HG03039 (cell line): ENCODE data around the gene THY1.
"Not testable (repeated sequence)": the region's sequence is repeated elsewhere in the genome, so short reads cannot be mapped to it uniquely, and the experiment has no call there.

Experiments used
- ATAC-seq: cut with Tn5 transposase; IDR thresholded peaks from one replicate; pipeline ENCODE4 v1.9.1; 2021; ENCODE audit warnings: mild to moderate bottlenecking, moderate library complexity; ENCODE audit not compliant: unreplicated experiment

The THY1 gene

DNA sequence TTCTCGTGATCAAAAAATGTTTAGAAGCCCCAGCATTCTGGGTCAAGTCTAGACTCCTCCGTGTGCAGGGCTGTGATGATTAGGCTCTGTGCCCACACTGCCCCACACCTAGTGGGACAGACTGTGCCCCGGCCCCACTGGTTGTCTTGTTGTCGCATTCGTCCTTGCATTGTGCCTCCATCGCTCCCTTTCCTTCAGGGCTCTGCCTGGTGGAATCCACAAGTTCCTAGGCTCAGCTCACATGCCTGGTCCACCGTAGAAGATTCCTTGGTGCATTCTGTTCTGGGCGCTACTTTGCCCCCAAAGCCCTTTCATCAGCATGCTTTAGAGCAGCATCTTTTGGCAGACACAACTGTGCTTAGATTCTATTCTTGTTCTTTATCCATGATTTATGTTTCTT is 23.5 kb upstream of the THY1 start:
- ATAC-seq = no peak

DNA sequence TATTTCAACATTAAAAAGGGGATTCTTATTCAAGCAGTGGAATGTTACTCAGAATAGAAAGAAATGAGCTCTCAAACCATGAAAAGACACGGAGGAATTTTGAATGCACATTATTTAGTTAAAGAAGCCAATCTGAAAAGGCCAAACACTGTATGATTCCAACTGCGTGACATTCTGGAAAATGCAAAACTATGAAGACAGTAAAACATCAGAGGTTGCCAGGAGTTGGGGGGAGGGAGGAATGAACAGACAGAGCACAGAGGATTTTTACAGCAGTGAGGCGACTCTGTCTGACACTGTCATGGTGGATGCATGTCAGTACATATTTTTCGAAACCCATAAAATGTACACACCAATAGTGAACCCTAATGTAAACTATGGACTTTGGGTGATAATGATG is 22.9 kb upstream of the THY1 start:
- ATAC-seq = no peak

DNA sequence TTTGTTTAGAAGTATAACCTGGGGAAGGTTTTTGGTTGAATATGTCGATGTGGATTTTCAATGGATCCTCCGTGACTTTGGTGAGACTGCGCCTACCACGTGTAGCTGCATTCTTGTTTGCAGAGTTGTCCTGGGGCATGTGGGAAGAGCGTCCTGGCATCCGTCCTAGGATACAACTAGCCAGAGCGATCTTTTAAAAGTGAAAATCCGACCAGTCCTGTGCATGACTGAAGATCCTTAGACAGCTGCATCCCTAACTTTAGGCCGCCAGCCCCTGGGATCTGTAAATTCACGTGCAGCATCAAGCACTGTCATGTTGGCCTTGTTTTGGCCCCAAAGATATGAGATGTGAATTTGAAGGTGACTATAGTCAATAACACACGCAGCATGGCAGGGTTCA is 22.4 kb upstream of the THY1 start:
- ATAC-seq = no peak

DNA sequence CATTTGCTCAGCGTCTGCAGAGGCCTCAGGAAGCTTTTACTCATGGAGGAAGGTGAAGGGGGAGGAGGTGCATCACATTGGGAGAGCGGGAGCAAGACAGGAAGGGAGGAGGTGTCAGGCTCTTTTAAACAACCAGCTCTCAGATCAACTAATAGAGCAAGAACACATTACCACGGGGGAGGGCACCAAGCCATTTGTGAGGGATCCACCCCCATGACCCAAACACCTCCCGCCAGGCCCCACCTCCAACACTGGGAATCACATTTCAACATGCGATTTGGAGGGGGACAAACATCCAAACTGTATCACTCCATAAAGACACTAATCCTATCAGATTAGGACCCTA is 18.9 kb upstream of the THY1 start:
- no peak for ATAC-seq

DNA sequence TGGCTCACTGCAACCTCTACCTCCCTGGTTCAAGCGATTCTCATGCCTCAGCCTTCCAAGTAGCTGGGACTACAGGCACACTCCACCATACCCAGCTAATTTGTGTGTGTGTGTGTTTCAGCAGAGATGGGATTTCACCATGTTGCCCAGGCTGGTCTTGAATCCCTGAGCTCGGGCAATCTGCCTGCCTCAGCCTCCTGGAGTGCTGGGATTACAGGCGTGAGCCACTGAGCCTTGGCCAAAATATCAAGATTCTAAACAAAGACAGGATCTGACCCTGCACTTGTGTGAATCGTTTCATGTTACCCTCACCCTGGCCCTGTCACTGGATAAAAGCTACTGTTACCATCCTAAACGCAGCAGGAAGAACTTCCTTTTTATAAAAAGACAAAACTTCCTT is 15.6 kb upstream of the THY1 start:
- ATAC-seq = no peak

DNA sequence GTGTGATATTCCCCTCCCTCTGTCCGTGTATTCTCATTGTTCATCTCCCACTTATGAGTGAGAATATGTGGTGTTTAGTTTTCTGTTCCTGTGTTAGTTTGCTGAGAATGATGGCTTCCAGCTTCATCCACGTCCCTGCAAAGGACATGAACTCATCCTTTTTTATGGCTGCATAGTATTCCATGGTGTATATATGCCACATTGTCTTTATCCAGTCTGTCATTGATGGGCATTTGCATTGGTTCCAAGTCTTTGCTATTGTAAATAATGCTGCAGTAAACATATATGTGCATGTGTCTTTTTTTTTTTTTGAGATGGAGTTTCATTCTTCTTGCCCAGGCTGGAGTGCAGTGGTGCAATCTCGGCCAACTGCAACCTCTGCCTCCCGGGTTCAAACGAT is 14.5 kb upstream of the THY1 start:
- not testable (repeated sequence) for ATAC-seq

DNA sequence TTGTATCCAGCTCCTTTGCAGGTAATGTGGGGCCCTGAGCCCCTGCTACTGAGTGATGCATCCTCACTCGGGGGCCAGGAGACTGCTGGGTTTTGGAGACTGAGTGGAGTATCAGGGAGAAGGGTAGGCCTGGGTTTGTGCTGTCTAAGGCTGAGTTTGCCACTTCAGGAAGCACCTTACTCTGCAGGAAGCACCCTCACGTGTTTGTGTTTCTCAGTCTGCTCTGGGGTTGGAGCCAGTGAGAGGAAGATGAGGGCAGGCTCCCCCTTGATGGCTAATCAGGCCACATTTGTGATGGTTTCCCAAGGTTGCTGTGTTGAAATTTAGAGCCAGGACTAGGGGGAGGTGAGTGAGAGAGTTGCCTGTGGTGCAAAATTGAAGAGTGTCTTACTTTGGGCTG is 13.7 kb upstream of the THY1 start:
- ATAC-seq = no peak

DNA sequence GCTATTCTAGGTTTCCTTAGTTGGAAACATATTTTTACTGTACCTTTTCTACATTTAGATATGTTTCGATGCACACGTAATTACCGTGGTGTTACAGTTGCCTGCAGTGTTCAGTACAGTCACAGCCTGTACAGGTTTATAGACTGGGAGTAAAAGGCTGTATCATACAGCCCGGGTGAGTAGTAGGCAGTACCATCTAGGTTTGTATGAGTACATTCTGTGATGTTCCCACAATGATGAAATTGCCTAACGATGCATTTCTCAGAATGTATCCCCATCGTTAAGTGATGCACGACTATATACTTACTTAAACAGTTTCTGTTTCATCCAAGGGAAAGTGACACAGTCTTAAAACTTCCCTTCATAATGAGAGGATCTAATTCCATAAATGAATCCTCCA is 13.1 kb upstream of the THY1 start:
- ATAC-seq = no peak

DNA sequence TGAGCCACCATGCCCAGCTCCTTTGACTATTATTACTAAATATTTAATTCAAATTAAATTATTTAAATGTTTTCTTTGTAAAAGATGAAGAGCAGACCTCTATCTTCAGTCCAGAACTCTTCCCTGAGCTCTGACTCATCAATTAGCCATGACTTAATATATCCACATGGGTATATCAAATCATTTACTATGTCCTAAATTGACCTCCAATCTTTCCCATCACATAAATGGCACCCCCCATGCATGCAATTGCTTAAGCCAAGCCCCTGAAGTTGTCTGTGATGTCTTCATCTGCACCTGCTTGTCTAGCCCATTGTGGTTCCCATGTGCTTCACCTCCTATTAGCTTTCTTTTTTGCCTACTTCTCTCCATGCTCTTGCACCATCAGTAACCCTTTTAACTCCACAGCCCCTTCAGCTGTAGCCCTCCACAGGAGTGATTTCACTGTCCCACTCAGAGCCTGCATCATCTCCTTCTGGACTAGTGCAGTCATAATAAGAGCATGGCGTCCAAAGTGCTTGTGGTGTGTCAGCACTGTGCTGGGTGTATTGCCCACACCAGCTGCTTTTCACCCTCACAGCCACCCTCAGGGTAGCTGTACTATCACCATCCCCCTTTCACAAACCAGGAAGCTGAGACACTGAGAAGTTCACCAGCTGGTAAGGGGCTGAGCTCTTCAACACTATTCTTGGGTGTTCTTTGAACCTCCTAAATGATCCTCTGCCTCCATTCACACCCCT is 11.8 kb upstream of the THY1 start:
- ATAC-seq = no peak

DNA sequence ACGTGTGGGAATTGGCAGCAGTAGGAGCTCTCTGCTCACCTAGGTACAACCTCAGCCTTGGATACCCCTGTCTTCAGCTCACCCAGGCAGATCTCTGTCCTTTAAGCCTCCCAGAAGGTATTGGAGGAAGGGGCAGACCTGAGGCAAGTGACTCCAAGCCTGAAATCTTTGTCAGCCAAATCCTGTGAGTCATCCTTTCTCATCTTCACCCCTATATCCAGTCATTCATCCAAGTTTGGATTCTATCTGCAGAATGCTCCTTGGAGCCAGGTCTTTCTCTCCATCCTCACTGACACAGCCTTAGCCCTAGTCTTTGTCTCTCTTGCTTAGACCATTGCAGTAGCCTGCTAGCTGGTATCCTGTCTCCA is 10.4 kb upstream of the THY1 start:
- ATAC-seq = no peak

DNA sequence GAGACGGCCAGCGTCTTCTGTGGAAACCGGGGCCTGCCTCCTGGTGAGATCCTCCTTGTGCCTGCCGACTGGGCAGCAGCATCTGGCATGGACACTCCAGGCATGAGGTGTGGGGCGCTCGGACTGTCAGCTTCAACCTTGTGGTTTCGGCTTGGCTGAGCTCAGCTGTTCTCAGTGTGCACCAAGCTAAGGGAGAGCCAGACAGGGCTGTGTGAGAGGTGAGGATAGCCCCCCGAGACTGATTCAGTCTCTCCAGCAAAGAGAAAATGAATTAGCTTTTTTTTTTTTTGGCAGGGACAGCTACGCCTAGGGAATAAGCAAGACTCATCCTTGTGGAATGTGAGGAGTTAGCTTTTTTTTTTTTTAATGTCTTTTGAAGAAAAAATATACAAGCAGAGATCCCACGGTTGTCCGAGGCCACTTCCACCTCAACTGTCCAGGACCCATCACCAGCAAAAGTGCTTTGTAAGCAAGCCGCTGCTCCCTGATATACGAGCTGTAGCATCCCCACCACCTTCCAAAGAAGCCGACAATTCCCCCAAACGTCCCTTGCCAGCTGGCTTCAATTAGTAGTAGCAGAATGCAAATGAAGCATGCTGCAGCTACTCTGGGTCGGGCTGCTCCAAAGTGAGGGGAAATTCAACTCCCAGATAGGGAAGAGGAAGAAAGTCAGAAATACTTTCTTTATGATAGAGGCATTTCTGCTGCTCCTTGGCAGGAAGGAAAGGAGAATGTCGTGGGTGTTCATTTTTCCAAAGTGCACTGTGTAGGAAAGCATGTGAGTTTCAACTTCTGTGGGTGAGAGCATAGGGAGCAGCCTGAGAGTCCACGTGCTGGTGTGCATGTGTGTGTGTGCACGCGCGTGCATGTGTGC is 9.7 kb upstream of the THY1 start:
- no peak for ATAC-seq

DNA sequence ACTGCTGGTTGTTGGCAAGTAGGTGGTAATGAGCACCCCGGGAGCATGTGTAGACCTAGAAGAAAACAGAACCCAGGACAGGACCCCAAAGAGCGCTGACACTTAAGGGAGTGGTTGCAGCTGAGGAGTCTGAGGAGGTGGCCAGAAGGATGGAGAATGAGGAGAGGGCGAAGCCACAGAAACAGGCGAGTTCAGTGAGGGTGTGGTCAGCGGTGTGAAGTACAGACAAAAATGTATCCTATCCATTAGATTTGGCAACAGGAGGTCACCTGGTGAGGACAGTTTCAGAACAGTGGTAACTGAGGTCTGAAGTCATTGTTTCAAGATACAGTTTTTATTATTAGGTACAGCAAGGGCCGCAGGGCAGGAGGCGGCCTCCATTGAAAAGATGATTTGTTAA is 8.6 kb upstream of the THY1 start:
- no peak for ATAC-seq

DNA sequence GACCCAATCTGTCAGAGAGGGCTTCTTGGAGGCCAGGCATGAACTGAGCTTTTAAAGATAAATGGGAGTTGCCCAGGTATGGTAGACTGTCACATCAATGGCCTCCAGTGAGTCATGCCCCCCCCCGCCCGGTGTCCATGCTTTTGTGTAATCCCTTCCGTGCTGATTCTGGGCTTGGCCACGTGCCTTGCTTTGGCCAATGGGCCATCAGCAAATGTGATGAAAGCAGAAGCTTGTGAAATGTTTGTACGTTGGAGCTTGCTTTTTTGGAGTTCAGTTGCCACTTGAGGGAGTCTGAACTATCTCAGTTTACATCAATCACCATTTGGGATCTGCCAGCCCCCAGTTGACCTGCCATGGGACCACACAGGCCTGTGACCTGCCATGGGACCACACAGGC is 4.3 kb upstream of the THY1 start:
- no peak for ATAC-seq

DNA sequence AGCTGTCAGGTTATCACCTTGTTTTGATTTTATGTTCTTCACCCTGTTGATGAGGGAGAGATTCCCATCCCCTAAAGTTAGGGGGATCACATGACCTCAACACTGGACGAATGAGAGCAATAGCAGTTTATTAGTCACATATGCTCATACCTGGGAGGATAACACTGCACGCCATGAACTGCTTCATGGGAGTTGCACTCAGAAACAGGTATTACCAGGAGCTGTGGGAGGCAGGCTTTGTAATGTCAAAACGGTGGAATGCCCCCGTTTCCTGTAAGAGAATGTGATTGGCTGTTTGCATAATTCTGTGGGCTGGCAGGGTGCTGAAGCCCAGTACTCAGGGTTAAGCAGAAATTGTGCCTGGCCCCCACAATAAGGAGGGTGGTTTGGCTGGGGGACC is 3.2 kb upstream of the THY1 start:
- ATAC-seq = no peak

DNA sequence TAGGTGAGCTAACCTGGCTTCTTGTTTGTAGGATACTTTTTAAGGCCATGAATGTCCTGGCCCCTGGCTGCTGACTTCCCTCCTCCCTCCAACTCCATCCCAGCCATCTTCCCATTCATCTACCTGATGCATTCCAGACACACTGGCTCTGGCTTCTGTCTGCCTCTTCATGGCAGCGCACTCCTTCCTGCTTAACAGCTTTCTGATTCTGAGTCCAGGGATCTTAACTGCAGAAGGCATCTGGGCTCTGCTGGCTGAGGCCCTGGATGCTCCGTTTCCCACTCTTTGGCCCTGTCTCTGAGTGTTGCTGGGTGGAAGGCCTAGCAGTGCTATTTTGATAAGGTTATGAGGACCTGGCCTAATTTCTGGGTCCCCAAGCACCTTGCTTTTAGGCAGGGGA is 1.8 kb upstream of the THY1 start:
- ATAC-seq = no peak

DNA sequence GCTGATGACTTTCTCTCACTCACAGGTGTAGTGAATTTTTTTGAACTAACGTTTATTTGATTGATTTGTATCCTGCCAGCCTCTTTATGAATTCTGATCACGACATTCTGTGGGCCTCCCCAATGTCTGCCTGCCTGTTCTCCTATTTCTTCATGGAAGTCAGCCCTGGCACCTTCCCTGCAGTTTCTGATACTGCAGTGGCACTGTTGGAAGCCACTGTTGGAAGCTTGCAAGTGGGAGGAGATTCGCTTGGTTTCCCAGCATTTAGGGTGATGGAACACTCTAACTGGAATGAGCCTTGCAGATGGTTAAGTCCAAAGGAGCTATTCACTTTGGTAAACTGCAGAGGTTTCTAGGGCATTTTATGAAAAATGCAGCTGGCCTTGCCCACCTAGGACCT is 1.3 kb upstream of the THY1 start:
- ATAC-seq = no peak

DNA sequence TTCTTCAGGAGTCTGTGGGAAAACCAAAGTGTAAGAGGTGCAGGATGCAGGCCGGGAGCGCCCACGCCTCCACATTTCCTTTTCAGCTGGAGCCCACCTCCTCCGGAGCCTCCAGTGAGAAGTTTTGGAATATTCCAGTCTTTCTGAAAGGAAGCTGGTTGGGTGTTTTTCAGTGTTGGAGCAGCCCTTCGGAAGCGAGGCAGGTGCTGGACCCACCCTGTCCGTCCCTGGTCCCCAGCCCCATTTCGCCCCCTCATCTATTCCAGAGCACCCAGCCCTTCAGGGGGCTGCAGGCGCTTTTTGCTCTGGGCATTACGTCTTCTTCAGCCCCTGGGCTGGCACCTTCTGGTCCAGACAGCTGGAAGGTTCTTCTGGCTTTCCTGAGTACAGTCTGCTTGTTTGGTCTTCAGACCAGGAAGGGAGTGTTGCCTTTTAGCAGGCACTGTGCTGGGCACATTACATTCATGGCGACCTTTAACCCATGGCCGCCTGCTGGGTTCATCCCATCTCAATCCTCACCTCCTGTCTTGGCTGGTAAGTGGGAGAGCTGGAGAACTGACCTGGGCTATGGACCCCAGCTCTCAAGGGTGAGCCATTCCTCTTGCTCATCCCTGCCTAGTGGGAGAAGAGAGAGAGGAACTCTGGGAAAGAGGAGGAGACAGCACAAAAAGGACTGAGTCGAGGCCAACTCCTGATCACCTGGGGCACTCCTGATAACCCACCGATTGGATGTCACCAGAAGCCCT is 710 bp upstream of the THY1 start:
- no peak for ATAC-seq

DNA sequence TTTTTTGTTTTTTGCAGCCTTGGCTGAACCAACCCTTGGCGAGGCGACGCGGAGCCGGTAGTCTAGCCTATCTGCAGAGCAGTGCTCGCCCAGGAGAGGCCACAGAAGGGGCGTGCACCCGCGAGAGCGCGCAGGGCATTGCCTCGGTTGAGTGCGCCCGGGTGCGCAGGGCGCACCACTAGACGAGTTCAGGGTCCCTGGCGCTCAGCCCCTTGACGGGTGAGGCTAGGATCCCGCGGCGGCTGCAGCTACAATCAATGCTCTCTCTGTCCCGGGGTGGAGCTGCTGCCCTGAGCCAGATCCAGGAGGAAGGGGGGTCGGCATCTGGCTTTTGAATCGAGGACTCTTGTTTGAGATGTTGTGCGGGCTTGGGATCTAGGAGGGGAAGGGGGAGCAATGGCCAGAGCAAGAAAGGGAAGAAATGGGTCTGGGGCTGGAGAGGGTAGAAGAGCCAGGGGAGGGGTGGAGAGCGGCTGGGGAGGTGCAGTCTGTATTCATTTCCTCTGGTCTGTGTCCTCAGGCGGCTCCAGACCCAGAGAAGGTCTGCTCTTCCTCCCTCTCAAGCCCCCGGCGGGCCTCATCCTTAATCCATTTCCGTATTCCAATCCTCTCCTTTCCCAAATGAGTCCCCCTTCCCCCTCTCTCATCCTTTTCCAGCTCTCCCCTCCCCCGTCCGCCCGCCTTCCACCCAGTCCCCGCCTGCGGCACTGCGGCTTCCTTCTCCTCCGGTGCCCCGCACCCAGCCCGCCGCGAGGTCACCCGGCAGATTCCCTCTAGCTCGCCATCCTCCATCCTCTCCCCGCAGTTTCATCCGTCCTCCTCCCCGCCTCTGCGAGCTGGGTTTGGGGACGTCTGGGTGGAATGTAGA is 797 bp downstream of the THY1 start:
- ATAC-seq = no peak

DNA sequence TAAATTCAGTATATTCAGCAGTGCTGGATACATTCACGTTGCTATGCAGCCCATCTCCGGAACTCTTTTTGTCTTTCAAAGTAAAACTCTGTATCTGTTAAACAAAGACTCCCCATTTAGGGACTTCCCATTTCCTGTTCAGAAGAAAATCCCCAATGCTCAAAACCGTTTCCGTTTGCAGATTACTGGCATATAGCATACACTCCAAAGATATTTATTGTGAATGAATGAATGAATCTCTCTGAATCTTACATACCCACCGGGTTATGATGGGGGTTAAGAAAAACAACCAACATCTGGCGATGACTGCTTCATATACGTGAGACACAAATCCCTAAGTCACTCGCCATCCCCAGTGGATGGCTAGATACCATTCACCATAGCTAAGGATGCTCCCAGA is 1.6 kb downstream of the THY1 start:
- ATAC-seq = no peak

DNA sequence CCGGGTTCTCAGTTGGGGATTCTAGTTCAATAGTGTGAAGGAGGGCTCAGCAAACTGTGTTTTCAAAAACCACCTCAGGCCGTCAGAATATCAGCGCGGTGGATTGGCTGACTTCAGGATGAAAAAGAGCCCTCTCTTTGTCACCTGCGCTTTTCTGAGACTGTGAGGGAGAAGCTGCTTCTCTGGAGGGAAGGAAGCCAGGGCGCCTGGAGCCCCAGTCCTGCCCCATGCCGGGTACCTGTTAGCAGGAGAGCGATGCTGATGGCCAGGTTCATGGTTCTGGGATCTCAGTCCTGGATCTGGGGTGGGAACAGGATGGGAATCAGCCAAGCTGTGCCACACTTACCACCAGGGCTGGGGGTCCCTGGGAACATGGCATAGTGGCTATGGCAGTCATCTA is 2.3 kb downstream of the THY1 start:
- no peak for ATAC-seq
